Right lobe of liver (tissue), 4 donors: ENCODE measurements around the gene POLE.

Experiments used
- POLR2A ChIP-seq: fragments of 450-650 bp; IDR thresholded peaks from one replicate; pipeline ENCODE4 v1.6.1; 2017; ENCODE audit warnings: antibody characterized with exemption, mild to moderate bottlenecking
- TF ChIP-seq, protein P1 (sequence below), 4 donors: fragments of 200-600 bp in 3 of 4; fragments of 450-650 bp in 1 of 4; IDR thresholded peaks; one replicate each; pipeline versions ENCODE4 v1.5.1 to v1.8.0; 2016 to 2022; ENCODE audit warnings: antibody characterized with exemption in 4 of 4, mild to moderate bottlenecking in 2 of 4
- donor health status: DM: no; HTN: no; CAD: no.
- donor health status: DM: no; HTN: no; CAD: no.
- donor health status: DM: no; HTN: yes; CAD: no.

DNA sequence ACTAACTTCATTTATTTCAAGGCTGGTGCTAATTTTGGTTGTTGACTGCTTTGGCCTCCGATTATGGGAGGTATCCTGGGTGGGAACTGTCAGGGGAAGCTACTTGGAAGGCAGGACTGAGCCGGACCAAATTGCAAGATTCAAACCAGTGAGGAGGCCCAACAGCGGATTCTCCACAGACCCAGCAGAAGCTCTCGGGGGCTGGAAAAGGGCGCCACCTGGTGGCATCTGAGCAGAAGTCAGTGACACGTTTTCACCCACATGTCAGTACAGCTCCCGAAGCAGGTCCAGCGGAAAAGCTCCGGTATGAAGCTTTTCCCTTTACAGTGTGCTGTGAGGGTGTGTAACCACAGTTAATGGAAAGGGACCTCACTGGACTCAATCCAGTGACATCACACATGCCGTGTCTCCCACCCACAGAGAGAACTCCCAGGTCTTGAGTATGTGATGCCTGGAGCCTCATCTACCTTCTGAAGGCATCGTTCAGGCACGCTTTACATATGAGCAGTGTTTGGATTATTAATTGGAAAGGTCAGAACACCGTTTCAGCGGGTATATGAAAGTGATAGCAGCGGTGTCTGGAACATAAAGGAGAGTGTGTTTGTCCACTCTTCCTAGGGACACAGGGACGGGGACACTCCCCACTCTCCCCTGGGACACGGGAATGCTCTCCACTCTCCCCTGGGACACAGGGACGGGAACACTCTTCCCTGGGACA lies 72.1 kb downstream of the POLE start:
- TF ChIP-seq, protein P1, sequence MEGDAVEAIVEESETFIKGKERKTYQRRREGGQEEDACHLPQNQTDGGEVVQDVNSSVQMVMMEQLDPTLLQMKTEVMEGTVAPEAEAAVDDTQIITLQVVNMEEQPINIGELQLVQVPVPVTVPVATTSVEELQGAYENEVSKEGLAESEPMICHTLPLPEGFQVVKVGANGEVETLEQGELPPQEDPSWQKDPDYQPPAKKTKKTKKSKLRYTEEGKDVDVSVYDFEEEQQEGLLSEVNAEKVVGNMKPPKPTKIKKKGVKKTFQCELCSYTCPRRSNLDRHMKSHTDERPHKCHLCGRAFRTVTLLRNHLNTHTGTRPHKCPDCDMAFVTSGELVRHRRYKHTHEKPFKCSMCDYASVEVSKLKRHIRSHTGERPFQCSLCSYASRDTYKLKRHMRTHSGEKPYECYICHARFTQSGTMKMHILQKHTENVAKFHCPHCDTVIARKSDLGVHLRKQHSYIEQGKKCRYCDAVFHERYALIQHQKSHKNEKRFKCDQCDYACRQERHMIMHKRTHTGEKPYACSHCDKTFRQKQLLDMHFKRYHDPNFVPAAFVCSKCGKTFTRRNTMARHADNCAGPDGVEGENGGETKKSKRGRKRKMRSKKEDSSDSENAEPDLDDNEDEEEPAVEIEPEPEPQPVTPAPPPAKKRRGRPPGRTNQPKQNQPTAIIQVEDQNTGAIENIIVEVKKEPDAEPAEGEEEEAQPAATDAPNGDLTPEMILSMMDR (IDR thresholded peaks at IDR 0.05), result peak; percentile 84 to 92 (median 90)
- TF ChIP-seq POLR2A, result no peak
